HK-2 (cell line): ENCODE data around the gene TOX4.
"Not testable (repeated sequence)": the region's sequence is repeated elsewhere in the genome, so short reads cannot be mapped to it uniquely, and the experiment has no call there.

ENCODE experiments used
- DNase-seq: peaks from one replicate; pipeline ENCODE4 v3.0.0-alpha.2; 2018; ENCODE audit not compliant: unreplicated experiment

The TOX4 gene

DNA sequence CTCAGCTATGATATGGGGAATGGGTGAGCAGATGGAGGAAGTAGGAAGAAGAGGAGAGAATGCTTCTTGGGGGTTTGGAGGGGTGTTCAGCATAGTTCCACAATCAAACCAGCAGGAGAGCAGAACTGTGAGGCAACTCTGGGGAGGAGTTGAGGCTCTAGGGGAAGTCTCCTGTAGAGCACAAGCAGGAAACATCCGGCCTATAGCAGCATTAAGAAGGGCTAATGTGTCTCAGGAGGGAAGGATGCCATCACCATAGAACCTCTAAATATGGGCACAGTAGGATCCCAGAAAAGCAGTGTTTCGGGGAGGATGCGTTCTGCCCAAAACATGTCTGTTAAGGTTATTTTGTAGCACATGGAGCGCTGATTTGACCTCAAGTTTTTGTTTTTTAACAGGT is 57.6 kb downstream of the TOX4 start:
- no peak for DNase-seq

DNA sequence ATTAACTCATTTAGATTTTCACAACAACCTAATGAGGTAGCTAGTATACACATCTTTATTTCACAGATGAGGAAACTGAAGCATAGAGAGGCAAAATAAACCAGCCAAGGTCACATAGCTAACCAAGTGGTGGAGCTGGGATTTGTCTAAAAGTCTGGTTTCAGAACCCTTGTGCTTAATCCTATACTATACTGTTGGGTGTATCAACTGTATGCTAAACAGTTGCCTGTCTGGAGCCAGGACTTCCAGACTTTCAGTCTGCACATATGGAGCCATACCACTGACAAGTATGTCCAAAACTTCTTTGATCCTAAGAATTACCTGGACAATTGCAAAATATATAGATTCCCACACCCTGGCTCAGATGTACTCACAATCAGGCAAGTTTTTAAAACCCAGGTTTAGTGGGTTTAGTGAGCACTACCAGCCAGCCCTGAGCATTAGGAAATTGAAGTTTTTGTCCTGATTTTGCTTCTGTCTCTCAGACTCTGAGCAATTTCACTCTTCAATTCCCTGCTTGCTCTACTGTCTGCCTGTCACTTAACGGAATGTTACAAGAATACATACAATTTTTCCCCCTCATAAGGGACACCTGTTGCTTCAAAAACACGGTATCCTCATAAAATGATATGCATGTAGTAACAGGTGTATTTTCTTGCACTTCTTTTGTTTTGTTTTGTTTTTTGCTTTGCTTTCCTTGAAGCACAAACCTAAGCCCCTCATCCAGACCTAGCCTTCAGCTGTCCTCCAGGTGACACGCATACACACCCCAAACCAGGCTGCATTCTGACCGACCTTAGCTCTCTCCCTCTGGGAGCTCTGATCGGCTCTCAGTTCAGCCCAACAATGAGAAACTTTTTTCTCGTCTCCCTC is 58.8 kb downstream of the TOX4 start:
- no peak for DNase-seq

DNA sequence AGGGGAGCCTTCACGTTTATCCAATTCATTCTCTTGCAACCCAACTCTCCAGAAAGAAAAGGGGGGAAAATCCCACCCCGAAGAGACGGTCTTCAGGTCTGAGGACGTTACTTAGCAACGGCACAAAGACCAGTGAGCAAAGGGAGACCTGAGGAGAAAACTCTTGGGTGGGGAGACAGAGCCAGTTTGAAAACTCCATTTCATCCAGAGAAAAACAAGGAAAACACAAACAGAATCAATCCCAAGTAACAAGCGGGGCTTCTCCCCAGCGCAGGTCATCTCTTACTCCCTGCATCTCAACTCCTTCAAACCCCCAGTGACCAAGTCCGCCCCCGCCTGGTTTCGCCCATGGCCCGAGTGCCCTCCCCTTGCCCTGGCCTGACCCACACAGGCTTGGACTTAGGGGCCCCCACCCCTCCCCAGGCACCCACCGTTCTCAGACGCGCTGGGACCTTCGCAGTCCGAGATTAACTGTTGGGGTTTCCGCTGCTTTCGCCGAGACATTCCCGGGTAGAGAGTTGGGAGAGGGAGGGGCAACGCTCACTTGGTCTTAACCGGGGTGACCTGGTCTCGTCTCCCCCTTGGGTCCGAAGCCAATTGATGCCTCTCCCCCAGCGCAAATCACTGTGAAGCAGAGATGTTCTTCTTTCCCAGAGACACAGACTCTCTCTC is 59.6 kb downstream of the TOX4 start:
- DNase-seq: no peak

DNA sequence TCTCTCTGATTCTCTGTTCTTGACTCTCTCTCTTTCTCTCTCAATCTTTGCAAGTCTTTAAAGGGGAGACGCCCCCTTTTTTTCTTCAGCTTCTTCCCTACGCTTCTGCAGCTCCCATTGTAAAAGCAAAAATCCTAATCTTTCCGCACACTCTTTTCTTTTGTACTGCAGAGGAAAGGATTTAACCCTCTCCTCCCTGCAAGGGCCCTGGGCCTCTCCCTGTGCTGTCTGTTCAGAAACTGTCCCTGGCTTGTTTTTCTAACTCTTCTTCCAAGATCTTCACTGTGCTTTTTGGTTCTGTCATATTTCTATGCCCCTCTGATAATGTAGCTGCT is 60.1 kb downstream of the TOX4 start:
- no peak for DNase-seq

DNA sequence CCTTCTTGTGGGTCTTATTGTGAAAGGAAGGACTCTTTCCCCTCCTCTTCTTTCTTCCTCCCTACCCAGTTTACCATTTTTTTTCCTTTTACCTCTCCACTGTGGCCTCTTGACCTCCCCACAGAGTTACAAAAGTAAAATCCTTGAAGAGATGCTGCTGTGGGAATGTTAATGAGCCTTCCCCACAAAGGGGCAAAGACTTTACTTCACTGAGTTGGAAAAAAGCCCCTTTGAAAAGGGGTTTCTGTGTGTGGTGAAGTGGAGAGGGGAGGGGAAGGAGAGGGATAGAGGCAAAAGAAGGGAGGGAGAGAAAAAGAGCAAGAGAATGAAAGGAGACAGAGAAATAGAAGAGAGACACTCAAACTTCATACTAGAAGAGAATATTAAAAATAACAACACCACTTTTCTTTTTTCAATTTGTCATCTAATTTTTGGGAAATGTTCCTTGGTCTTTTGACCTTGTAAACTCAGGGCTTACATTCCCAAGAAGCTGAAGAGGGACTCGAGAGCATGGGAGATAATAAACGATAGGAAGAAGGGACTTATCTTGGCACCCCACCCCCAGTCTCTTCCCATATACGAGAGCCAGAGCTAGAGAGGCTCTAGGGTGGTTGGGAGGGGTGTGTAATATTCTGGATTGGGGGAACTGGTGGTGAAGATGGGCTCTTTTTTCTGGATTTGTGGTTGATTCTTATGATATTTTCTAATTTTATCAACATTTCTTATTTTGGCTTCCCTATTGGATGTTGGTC is 62.4 kb downstream of the TOX4 start:
- DNase-seq: no peak

DNA sequence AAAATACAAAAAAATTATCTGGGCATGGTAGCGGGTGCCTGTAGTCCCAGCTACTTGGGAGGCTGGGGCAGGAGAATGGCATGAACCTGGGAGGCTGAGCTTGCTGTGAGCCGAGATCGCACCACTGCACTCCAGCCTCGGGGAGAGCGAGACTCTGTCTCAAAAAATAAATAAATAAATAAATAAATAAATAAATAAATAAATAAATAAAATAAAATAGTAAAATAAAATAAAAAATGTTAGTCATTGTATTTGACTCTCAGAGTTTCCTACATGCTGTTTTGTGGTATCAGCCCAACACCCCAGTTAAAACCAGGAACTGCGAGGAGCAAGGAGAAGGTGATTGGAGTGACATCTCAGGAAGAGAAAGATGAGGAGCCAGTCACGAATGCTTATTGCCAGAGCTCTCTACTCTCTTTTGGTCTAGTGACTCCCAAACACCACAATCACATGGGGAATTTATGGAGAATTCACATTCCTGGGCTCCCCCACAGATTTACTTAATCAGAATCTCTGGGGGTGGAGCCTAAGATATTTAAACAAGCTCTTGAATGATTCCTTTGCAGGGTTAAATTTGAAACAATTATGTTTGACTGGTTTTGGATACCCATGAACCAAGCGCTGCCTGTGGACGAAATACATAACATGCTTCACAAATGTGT is 64.5 kb downstream of the TOX4 start:
- no peak for DNase-seq

DNA sequence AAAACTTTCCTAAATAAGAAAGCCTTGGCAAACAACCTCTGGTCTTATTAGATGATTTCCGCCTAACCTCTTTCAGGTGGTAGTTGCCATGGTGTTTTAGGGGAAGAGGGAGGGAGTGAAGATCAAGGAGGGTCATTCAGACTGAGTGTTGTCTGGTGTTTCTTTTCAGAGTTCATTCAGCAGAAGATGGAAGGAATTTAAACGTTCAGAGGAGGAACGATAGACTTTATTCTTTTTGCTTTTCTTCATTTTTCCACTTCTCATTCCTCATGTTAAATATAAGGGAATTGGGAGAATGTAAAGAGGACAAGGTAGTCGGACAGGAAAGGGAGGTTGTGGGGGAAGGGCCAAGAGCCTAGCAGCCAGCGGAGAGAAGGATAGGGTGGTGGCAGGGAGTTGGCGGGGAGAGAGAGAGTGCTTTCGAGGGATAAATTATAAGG is 66.5 kb downstream of the TOX4 start:
- DNase-seq: no peak

DNA sequence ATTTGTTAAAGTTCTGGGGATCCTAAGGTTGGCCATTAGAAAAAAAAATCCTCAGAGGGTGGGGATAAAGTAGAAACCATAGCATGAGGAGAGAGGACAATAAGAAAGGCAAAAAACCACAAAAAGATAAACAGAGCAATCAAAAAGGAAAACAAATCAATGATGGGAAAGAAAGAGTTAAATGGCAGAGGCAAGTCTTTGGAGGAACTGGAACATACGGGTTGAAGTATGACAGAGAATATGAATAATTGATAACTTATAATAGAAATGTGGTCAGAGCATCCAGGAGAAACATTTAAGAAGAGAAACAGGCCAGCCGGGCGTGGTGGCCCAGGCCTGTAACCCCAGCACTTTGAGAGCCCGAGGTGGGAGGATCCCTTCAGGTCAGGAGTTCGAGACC is 67.0 kb downstream of the TOX4 start:
- DNase-seq: no peak

DNA sequence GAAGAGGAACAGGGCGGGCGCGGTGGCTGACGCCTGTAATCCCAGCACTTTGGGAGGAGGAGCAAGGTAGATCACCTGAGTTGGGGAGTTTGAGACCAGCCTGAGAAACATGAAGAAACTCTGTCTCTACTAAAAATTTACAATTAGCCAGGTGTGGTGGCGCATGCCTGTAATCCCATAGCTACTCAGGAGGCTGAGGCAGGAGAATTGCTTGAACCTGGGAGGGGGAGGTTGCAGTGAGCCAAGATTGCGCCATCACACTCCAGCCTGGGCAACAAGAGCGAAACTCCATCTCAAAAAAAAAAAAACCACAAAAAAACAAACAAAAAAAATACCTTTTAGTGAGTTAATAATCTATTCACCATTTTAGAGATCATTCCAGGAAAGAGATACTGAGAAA is 67.6 kb downstream of the TOX4 start:
- DNase-seq: not testable (repeated sequence)
